BLaER1 (cell line): ENCODE results near the gene G6PC2.

Experiments
- H3K27ac ChIP-seq: shearing (Covaris generic); formaldehyde crosslinking; 2 replicates; pipeline ENCODE4 v1.8.1; 2022
- H3K27me3 ChIP-seq: shearing (Covaris generic); formaldehyde crosslinking; 2 replicates; pipeline ENCODE4 v1.8.1; 2022
- H3K36me3 ChIP-seq: shearing (Covaris generic); formaldehyde crosslinking; 2 replicates; pipeline ENCODE4 v1.8.1; 2022
- H3K4me1 ChIP-seq: shearing (Covaris generic); formaldehyde crosslinking; 2 replicates; pipeline ENCODE4 v1.8.1; 2022
- H3K4me2 ChIP-seq: shearing (Covaris generic); formaldehyde crosslinking; 2 replicates; pipeline ENCODE4 v1.8.1; 2022
- H3K4me3 ChIP-seq: shearing (Covaris generic); formaldehyde crosslinking; 2 replicates; pipeline ENCODE4 v1.8.1; 2022
- H3K9ac ChIP-seq: shearing (Covaris generic); formaldehyde crosslinking; 2 replicates; pipeline ENCODE4 v1.8.1; 2022
- H3K9me3 ChIP-seq: shearing (Covaris generic); formaldehyde crosslinking; 2 replicates; pipeline ENCODE4 v1.8.1; 2022
- H4K20me1 ChIP-seq: shearing (Covaris generic); formaldehyde crosslinking; 2 replicates; pipeline ENCODE4 v1.8.1; 2022
- Cebpa-rat ChIP-seq: shearing (Covaris generic); IDR thresholded peaks from 2 replicates; pipeline ENCODE4 v1.8.1; 2022

Gene G6PC2

DNA sequence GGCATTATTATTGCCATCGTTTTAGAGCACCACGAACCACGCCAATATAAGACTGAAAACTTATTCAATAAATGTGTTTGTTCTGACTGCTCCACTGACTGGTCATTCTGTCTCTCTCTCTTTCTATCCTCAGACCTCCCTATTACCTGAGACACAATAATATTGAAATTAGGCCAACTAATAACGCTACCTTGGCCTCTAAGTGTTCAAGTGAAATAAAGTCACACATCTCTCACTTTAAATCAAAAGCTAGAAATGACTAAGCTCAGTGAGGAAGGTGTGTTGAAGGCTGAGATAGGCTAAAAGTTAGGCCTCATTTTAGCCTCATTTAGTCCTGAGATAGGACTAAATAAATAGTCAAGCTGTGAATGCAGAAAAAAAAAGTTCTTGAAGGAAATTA is 38.8 kb downstream of the G6PC2 start:
- Histone ChIP-seq H4K20me1 (no peaks in the 10 kb centered on the region), H3K27ac (no peak overlapping the region), H3K4me2 (no peak overlapping the region), H3K9ac (no peak overlapping the region), H3K9me3 (no peaks in the 10 kb centered on the region), H3K4me1 (no peaks in the 10 kb centered on the region), H3K27me3 (no peaks in the 10 kb centered on the region), H3K4me3 (no peak overlapping the region), H3K36me3 (no peaks in the 10 kb centered on the region)
- no peak for TF ChIP-seq Cebpa-rat

DNA sequence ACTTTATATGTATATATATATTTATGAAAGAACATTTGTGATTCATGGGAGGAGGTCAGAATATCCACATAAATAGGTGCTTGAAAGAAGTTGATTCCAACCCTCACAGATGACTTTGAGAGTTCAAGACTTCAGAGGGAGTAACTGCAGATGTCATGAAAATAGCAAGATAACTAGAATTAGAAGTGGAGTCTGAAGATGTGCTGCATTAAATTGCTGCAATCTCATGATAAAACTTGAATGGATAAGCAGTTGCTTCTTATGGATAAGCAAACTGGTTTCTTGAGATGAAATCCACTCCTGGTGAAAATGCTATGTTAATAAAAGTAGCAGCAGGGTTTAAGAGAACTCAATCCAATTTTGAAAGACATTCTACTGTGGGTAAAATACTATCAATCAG is 40.2 kb downstream of the G6PC2 start:
- H3K4me2 ChIP-seq = no peak overlapping the region
- no peaks in the 10 kb centered on the region for H3K27me3 ChIP-seq
- no peaks in the 10 kb centered on the region for H3K9me3 ChIP-seq
- no peaks in the 10 kb centered on the region for H3K36me3 ChIP-seq
- H3K27ac ChIP-seq = no peak overlapping the region
- no peak overlapping the region for H3K4me3 ChIP-seq
- no peaks in the 10 kb centered on the region for H3K4me1 ChIP-seq
- TF ChIP-seq Cebpa-rat = no peak
- H3K9ac ChIP-seq = no peak overlapping the region
- H4K20me1 ChIP-seq = no peaks in the 10 kb centered on the region

DNA sequence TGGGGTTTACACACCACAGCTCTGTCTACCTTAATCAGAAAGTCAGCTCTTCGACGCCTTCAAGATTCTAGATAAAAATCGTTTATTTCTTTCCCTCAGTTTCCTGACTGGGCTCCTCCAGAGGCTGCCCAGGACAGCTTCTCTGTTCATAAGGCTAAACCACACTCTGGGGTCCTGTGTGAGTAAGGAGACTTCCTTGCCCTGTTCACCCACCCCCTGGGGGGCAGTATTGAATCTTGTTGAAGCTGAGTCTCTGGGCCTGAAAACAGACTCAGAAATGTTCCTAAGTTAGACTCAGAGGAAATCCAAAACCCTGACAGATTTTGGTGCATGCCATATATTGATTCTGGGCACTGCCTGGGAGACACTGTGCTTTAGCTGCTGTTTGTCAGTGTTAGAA is 43.0 kb downstream of the G6PC2 start:
- Histone ChIP-seq H3K27ac (no peak overlapping the region), H3K4me2 (no peak overlapping the region), H3K4me3 (no peak overlapping the region), H3K9ac (no peak overlapping the region), H3K27me3 (no peaks in the 10 kb centered on the region), H3K4me1 (no peaks in the 10 kb centered on the region), H3K9me3 (no peaks in the 10 kb centered on the region; the same call in 1 of the 2 replicates), H3K36me3 (no peaks in the 10 kb centered on the region), H4K20me1 (no peaks in the 10 kb centered on the region)
- no peak for TF ChIP-seq Cebpa-rat

DNA sequence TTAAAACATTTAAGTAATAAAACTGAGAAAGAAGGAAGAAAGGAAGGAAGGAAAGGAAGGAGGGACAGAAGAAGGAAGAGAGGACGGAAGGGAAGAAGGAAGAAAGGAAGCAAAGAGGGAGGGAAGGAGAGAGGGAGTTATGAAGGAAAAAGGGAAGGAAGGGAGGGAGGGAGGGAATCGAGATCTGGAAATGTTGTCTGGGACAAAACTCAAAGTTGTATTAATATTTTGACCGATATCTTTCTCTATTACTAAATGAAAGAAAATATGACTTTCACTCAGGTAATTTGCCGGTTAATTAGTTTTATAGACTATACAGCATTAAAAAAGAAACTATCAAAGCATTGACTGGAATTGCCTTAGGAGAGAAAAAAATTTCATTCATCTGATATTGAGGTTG is 44.4 kb downstream of the G6PC2 start:
- H3K9ac ChIP-seq = no peak overlapping the region
- no peak overlapping the region for H3K4me2 ChIP-seq
- no peaks in the 10 kb centered on the region for H3K4me1 ChIP-seq
- H3K27ac ChIP-seq = no peak overlapping the region
- no peaks in the 10 kb centered on the region for H3K27me3 ChIP-seq
- H3K36me3 ChIP-seq = no peaks in the 10 kb centered on the region
- peaks cover 8% of the 10 kb centered on the region; the same call in 1 of the 2 replicates for H3K9me3 ChIP-seq
- no peaks in the 10 kb centered on the region for H4K20me1 ChIP-seq
- no peak for TF ChIP-seq Cebpa-rat
- H3K4me3 ChIP-seq = no peak overlapping the region

DNA sequence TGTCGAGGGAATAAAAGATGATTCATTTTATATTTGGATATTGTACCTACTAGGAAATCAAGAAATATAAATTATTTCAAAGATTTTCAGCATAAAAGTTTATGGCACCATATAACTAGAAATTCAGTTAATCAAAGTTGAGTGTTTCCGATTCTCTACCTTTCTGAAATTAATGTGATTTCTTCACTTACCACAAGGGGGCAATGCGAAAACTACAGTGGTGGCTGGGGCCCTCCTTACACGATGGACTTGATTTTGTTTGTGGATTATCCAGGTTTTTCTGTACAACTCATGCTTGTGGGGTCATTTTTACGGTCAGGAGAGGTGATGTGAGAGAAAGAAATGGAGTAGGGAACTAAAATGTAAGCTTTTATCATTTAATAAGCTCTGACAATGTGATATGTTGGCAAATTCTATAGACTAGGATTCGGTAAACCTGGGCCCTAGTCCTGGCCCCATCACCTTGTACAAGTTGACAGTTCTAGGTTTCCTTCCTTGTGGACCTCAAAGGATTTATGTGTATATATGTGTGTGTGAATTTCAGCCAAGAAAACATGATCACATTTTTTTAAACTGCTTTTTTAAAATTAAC is 47.6 kb downstream of the G6PC2 start:
- no peak for TF ChIP-seq Cebpa-rat
- H3K9me3 ChIP-seq = peaks cover 15% of the 10 kb centered on the region; the same call in 1 of the 2 replicates
- no peaks in the 10 kb centered on the region for H3K27me3 ChIP-seq
- H3K4me2 ChIP-seq = no peak overlapping the region
- no peaks in the 10 kb centered on the region for H3K36me3 ChIP-seq
- H3K4me1 ChIP-seq = no peaks in the 10 kb centered on the region
- H3K9ac ChIP-seq = no peak overlapping the region
- no peak overlapping the region for H3K4me3 ChIP-seq
- H3K27ac ChIP-seq = no peak overlapping the region
- no peaks in the 10 kb centered on the region for H4K20me1 ChIP-seq

DNA sequence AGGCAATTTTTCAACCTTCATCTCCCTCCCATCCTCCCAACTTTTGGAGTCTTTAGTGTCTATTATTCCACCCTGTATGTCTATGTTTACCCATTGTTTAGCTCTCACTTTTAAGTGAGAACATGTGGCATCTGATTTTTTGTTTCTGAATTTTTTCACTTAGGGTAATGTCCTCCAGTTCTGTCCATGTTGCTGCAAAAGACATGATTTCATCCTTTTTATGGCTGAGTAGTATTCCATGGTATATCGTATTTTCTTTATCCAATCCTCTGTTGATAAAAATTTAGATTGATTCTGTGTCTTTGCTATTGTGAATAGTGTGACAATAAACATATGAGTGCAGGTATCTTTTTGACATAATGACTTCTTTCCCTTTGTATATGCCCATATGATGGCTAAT is 48.2 kb downstream of the G6PC2 start:
- Histone ChIP-seq H4K20me1 (no peaks in the 10 kb centered on the region), H3K36me3 (no peaks in the 10 kb centered on the region), H3K4me2 (no peak overlapping the region), H3K4me1 (no peaks in the 10 kb centered on the region), H3K9me3 (peaks cover 15% of the 10 kb centered on the region; the same call in 1 of the 2 replicates), H3K4me3 (no peak overlapping the region), H3K27me3 (no peaks in the 10 kb centered on the region), H3K27ac (no peak overlapping the region), H3K9ac (no peak overlapping the region)
- no peak for TF ChIP-seq Cebpa-rat

DNA sequence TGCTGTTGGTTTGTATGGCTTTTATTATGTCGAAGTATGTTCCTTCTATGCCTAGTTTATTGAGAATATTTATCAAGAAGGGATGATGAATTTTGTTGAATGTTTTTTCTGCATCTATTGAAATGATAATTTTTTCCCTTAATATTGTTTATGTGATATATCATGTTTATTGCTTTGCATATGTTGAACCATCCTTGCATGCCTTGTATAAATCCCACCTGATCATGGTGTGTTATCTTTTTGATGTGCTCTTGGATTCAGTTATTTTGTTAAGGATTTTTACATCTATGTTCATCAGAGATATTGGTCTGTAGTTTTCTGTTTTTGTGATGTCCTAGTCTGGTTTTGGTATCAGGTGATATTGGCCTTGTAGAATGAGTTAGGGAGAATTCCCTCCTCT is 50.8 kb downstream of the G6PC2 start:
- Histone ChIP-seq H3K36me3 (no peaks in the 10 kb centered on the region), H4K20me1 (no peaks in the 10 kb centered on the region), H3K9ac (no peak overlapping the region), H3K9me3 (peaks cover 15% of the 10 kb centered on the region; the same call in 1 of the 2 replicates), H3K27ac (no peak overlapping the region), H3K4me3 (no peak overlapping the region), H3K4me2 (no peak overlapping the region), H3K4me1 (no peaks in the 10 kb centered on the region), H3K27me3 (no peaks in the 10 kb centered on the region)
- no peak for TF ChIP-seq Cebpa-rat

DNA sequence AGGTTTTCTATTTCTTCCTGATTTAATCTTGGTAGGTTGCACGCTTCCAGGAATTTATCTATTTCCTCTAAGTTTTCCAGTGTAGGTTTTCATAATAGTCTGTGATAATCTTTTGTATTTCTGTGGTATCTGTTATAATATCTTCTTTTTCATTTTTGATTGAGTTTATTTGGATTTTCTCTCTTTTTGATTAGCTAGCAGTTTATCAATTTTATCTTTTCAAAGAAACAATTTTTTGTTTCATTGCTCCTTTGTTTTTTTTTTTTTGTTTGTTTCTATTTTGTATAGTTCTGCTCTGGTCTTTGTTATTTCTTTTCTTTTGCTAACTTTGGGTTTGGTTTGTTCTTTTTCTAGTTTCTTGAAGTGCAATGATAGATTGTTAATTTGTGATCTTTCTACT is 51.3 kb downstream of the G6PC2 start:
- Histone ChIP-seq H3K9me3 (peaks cover 15% of the 10 kb centered on the region; the same call in 1 of the 2 replicates), H3K9ac (no peak overlapping the region), H3K4me3 (no peak overlapping the region), H3K4me2 (no peak overlapping the region), H3K36me3 (no peaks in the 10 kb centered on the region), H4K20me1 (no peaks in the 10 kb centered on the region), H3K27me3 (no peaks in the 10 kb centered on the region), H3K4me1 (no peaks in the 10 kb centered on the region), H3K27ac (no peak overlapping the region)
- TF ChIP-seq Cebpa-rat = no peak

DNA sequence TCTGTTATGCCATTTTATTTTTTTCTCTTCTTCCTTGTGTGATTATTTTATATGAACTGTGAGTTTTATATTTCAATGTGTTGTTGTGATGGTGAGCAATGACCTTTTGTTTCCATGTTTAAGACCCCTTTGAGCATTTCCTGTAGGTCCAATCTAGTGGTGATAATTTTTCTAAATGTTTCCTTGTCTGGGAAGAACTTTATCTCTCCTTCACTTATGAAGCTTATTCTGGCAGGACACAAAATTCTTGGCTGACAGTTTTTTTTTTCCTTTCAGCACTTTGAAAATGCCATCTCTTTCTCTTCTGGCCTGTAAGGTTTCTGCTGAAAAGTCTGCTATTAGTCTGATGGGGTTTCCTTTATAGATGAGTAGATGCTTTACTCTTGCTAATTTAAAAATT is 53.2 kb downstream of the G6PC2 start:
- no peak overlapping the region for H3K9ac ChIP-seq
- peaks cover 14% of the 10 kb centered on the region; the same call in 1 of the 2 replicates for H3K9me3 ChIP-seq
- no peak overlapping the region for H3K4me3 ChIP-seq
- no peak for TF ChIP-seq Cebpa-rat
- H3K4me1 ChIP-seq = no peaks in the 10 kb centered on the region
- H3K4me2 ChIP-seq = no peak overlapping the region
- H3K27ac ChIP-seq = no peak overlapping the region
- no peaks in the 10 kb centered on the region for H3K27me3 ChIP-seq
- no peaks in the 10 kb centered on the region for H4K20me1 ChIP-seq
- no peaks in the 10 kb centered on the region for H3K36me3 ChIP-seq

DNA sequence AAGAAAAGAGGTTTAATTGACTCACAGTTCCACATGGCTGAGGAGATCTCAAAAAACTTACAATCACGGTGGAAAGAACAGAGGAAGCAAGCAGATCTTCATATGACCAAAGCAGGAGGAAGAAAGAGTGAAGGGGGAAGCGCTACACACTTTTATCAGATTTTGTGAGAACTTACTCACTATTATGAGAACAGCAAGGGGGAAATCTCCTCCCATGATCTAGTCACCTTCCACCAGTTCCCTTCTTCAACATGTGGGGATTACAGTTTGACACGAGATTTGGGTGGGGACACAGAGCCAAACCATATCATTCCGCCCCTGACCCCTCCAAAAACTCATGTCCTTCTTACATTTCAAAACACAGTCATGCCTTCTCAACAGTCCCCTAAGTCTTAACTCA is 54.2 kb downstream of the G6PC2 start:
- no peaks in the 10 kb centered on the region for H3K36me3 ChIP-seq
- no peak overlapping the region for H3K9ac ChIP-seq
- H3K4me3 ChIP-seq = no peak overlapping the region
- H3K27ac ChIP-seq = no peak overlapping the region
- H3K9me3 ChIP-seq = peaks cover 7% of the 10 kb centered on the region; the same call in 1 of the 2 replicates
- H3K4me2 ChIP-seq = no peak overlapping the region
- H3K27me3 ChIP-seq = no peaks in the 10 kb centered on the region
- H4K20me1 ChIP-seq = no peaks in the 10 kb centered on the region
- no peak for TF ChIP-seq Cebpa-rat
- H3K4me1 ChIP-seq = no peaks in the 10 kb centered on the region

DNA sequence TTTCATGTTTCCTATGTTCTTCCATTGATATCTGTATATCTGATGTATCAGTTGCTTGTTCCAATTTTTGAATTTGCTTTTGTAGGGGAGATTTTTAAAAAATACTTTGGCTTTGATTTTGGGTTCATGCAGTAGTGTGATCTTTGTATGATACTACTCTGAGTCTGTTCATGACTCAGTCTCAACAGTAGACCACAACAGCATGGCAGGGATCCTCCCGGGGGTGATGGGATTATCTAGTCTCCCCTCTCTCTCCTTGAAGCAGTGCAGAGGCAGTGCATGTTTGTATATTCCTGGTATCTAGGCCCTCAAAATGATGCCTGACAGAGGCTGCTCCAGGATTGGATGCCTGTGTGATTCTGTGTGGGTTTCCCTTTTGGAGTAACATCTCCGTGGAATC is 55.3 kb downstream of the G6PC2 start:
- Histone ChIP-seq H3K27me3 (no peaks in the 10 kb centered on the region), H3K27ac (no peak overlapping the region), H3K9ac (no peak overlapping the region), H3K4me2 (no peak overlapping the region), H3K9me3 (peaks cover 7% of the 10 kb centered on the region; the same call in 1 of the 2 replicates), H3K36me3 (no peaks in the 10 kb centered on the region), H3K4me1 (no peaks in the 10 kb centered on the region), H3K4me3 (no peak overlapping the region), H4K20me1 (no peaks in the 10 kb centered on the region)
- no peak for TF ChIP-seq Cebpa-rat
